ENCODE data around the gene CLCA1.

Gene CLCA1

GRCh38 chr1:86445919-86446318 is 22.8 kb upstream of the CLCA1 start:
- no peak for TF ChIP-seq CTCF (IDR thresholded peaks at IDR 0.05)
- Histone ChIP-seq H3K4me3 (no peak overlapping the region), H3K27ac (no peak overlapping the region)
- DNase-seq (ENCODE audit: low spot score): no peak

- Histone ChIP-seq H3K27ac (no peak overlapping the region), H3K4me3 (no peak overlapping the region)
- no peak for DNase-seq (ENCODE audit: low spot score)
- no peak for TF ChIP-seq CTCF (IDR thresholded peaks at IDR 0.05)
Measured at GRCh38 chr1:86447198-86447790, 21.4 kb upstream of the CLCA1 start.

- no peak for TF ChIP-seq CTCF (IDR thresholded peaks at IDR 0.05)
- Histone ChIP-seq H3K4me3 (no peak overlapping the region), H3K27ac (no peak overlapping the region)
- no peak for DNase-seq (ENCODE audit: low spot score)
Measured at GRCh38 chr1:86448670-86449069, 20.1 kb upstream of the CLCA1 start.

- no peak for DNase-seq (ENCODE audit: low spot score)
- H3K27ac ChIP-seq: no peak overlapping the region
- no peak for TF ChIP-seq CTCF (IDR thresholded peaks at IDR 0.05)
- H3K4me3 ChIP-seq: no peak overlapping the region
Measured at GRCh38 chr1:86449103-86449502, 19.6 kb upstream of the CLCA1 start.

- TF ChIP-seq CTCF (IDR thresholded peaks at IDR 0.05): no peak
- DNase-seq (ENCODE audit: low spot score): no peak
- no peak overlapping the region for H3K27ac ChIP-seq
- no peak overlapping the region for H3K4me3 ChIP-seq
Measured at GRCh38 chr1:86450847-86451246, 17.9 kb upstream of the CLCA1 start.

- Histone ChIP-seq H3K4me3 (no peak overlapping the region), H3K27ac (no peak overlapping the region)
- no peak for TF ChIP-seq CTCF (IDR thresholded peaks at IDR 0.05)
- no peak for DNase-seq (ENCODE audit: low spot score)
Measured at GRCh38 chr1:86453664-86454063, 15.1 kb upstream of the CLCA1 start.

GRCh38 chr1:86455073-86455472 is 13.7 kb upstream of the CLCA1 start:
- H3K27ac ChIP-seq: no peak overlapping the region
- DNase-seq (ENCODE audit: low spot score): no peak
- H3K4me3 ChIP-seq: no peak overlapping the region
- no peak for TF ChIP-seq CTCF (IDR thresholded peaks at IDR 0.05)
